CD4-positive, alpha-beta T cell treated with Interleukin-1 beta for 1 hour (primary cell): ENCODE results near the gene SKA3.
"Not testable (repeated sequence)": the region's sequence is repeated elsewhere in the genome, so short reads cannot be mapped to it uniquely, and the experiment has no call there.

Experiments used
- DNase-seq, 2 donors: peaks; one replicate each; pipeline ENCODE4 v3.0.0-alpha.2; 2020 to 2022

Gene SKA3

GRCh38 chr13:21176215-21176981 lies at the start of gene SKA3, which contains the start of gene MRPL57:
TSS of gene SKA3 (minus strand) at chr13:21176552. CDS start at chr13:21176477, 75 bp downstream.
TSS of gene MRPL57 (plus strand) at chr13:21176658. CDS start at chr13:21176917, 259 bp downstream.
- peak; percentile 94 for DNase-seq

GRCh38 chr13:21225082-21225481 lies 48.7 kb upstream of the SKA3 start:
- no peak for DNase-seq

GRCh38 chr13:21221268-21221667 lies 44.9 kb upstream of the SKA3 start:
- DNase-seq, result no peak

DNA sequence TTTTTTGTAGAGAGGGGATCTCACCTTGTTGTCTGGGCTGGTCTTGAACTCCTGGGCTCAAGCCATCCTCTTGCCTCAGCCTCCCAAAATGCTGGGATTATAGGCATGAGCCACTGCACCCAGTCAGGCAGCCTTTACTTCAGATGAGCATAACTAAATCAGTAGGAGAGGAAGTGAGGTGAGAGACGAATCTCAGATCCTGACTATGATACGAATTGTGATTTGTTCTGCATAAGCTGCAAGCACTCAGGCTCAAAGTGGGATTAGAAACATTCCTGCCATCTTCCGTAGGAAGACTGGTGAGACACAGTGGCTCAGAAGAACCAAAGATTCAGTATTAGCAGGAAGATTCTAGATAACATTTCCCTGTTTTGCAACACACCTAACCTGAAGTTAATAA lies 43.4 kb upstream of the SKA3 start:
- not testable (repeated sequence) for DNase-seq

- DNase-seq, result no peak
Measured at GRCh38 chr13:21219036-21219381, 42.7 kb upstream of the SKA3 start.

- peak in 1 of 2 donors; percentile 7 for DNase-seq
Measured at GRCh38 chr13:21218351-21219035, 42.1 kb upstream of the SKA3 start.

GRCh38 chr13:21216332-21216731 lies 40.0 kb upstream of the SKA3 start:
- DNase-seq, result no peak

DNA sequence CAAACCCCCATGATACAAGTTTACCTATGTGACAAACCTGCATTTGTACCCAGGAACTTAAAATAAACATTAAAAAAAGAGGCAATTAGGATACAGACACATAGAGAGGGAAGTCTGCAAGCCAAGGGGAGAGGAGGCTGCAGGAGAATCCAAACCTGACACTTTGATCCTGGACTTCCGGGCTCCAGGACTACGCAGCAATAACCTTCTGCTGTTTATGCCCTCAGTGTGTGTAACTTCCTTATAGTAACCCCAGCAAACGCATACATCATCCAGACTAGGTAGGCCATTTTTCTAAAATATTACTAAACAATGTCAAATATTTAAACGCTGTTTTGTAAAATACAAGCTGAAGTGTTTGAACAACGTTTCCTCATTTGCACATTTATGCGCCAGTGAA lies 39.1 kb upstream of the SKA3 start:
- DNase-seq, result not testable (repeated sequence)

- DNase-seq, result no peak
Measured at GRCh38 chr13:21212138-21212775, 35.9 kb upstream of the SKA3 start.

DNA sequence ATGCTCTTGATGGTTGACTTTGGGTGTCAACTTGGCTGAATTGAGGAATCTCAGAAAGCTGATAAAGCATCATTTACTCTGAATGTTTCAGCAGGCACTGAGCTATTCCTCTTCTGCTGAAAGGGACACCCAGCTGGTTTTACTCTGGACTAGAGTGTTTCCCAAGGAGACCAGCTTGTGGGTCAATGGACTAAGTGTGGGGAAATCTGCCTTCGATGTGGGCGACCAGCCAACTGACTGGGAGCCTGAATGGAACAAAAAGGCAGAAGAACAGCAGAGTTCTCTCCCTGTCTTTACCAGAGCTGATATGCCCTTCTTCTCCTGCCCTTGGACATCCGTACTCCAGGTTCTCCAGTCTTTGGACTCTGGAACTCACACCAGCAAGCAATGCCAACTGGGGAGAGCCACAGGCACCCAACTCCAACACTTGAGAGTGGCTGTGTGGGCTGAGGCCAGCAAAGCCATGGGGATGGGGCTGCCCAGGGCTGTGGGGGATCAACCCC lies 32.4 kb upstream of the SKA3 start:
- DNase-seq, result no peak

DNA sequence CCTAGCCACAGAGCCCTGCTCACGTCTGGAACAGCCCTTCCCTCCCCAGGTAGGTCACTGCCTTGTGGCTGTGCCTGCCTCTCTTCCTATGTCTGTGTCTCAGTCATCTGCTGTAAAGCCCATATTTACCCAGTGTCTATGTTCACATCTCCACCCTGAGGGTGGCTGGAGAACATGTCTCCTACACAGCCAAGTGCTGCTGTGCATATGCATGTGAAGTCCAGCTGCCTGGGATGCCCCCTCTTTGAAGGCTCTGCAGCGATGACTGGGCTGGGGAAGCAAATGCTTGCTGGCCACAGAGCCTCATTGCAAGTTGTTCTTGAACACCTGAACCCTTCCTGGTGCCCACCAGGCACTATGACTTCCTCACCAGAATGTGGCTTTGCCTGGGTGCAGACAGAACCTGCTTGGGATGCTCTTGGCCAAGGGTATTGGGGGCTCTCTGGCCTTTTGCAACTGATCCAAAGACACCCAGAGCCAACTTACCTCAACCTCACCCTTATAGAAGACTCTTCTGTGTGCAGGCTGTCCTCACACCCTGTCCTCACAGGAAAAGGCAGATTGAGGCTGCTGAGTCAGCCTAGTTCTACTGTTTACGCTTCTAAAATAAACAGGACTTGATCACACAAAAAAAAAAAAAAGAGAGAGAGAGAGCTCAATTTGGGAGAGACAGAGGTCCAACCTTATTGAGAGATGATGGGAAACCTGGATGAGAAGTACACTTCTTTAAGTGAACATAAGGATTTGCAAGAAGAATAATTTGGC lies 26.6 kb upstream of the SKA3 start:
- DNase-seq, result no peak

- not testable (repeated sequence) for DNase-seq
Measured at GRCh38 chr13:21201456-21202190, 25.3 kb upstream of the SKA3 start.

DNA sequence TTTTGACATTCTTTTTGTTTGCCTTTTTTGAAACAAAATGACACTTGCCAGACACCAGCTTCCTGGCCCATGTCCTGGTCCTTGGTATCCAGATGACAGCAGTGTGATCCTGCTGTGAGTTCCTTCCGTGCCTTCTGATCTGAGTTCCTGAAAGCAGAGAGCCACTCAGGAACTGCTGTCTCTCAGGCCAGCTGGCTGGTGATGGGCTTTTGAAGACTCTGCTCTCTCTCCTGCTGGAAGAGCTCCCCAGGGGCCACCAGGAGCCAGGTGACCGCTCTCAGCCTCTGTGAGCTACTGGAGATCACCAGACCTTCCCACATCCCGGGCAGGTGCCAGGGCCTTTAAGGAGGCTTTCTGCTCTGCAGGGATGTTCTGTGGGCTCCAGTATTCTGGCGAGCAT lies 22.0 kb upstream of the SKA3 start:
- not testable (repeated sequence) for DNase-seq

- DNase-seq, result not testable (repeated sequence)
Measured at GRCh38 chr13:21197606-21198225, 21.4 kb upstream of the SKA3 start.

GRCh38 chr13:21194756-21195155 lies 18.4 kb upstream of the SKA3 start:
- DNase-seq, result not testable (repeated sequence)

DNA sequence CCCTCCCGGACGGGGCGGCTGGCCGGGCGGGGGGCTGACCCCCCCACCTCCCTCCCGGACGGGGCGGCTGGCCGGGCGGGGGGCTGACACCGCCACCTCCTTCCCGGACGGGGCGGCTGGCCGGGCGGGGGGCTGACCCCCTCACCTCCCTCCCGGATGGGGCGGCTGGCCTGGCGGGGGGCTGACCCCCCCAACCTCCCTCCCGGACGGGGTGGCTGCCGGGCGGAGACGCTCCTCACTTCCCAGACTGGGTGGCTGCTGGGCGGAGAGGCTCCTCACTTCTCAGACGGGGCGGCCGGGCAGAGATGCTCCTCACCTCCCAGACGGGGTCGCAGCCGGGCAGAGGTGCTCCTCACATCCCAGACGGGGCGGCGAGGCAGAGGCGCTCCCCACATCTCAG lies 10.1 kb upstream of the SKA3 start:
- not testable (repeated sequence) for DNase-seq

DNA sequence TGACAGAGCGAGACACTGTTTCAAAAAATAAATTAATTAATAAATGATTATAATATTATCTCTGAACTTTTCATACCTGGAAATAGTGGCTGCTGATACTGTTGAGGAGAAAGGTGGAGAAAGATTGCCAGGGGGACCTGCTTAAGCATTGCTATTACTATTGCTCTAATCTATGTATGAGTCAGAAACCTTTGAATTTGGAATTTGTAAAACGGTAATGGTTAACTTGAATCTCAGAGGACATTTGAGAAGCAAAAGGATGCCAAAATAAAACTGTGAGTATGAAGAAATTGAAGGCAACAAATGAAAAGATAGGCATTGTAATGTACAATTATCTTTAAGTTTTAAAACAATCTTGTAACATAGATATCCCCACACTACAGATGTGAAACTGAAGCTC lies 5.3 kb upstream of the SKA3 start:
- DNase-seq, result no peak

GRCh38 chr13:21176982-21177284 lies 581 bp upstream of the SKA3 start:
- DNase-seq, result no peak

DNA sequence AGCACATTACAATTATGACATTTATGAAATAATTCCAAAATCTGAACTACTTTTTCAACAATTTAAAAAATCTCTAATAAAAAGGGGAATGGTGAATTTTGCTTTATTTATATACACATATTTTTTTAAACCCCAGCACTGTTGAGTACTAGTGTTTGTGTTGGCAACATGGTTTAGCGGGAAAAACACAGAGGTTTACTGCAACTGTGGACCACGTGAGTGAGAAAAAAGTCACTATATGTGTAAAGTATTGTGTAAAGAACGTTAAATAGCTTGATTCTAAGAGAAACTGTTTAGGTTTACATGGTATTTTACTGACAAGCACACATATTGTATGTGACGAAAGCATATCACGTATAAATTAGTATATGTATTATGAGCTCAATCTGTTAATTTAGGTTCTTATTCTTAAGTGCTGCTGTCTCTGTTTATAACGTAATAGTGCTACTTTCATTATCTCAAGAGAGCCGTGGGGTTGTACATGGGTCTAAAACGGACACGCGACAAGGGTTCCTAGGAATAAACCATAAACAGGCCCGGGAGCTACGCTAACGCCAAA lies 617 bp downstream of the SKA3 start:
- peak in 1 of 2 donors; percentile 1 for DNase-seq

DNA sequence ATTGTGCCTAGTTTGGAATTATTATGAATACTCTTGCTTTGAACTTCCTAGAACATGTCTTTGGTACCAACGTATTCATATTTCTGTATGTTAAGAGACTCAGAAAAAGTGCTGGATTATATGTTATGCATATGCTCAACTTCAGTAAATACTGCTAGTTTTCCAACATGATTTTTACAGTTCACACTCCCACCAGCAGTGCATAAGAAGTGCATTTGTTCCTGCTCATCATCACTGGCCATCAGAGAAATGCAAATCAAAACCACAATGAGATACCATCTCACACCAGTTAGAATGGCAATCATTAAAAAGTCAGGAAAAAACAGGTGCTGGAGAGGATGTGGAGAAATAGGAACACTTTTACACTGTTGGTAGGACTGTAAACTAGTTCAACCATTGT lies 2.6 kb downstream of the SKA3 start:
- DNase-seq, result not testable (repeated sequence)

DNA sequence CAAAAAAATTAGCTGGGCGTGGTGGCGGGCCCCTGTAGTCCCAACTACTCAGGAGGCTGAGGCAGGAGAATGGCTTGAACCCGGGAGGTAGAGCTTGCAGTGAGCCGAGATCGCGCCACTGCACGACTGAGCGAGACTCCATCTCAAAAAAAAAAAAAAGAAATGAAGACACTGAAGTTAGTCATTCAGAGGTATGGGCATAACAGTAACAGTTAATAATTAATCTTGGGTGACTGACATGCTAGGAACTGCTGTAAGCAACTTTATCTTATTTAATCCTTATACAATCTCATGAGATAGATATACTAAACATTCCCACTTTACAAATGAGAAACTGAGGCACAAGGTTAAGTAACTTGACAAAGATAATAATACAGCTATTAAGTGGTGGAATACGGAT lies 4.9 kb downstream of the SKA3 start:
- no peak for DNase-seq
